DOHH2 (cell line): Measurements from ENCODE around the gene TSEN2.
A peak's percentile ranks its signal among the peaks of the same experiment; 100 is the strongest.

Experiments used
- H3F3A ChIP-seq: fragments of 200-600 bp; sonication (generic), shearing (Covaris generic); 2 replicates; pipeline ENCODE4 v1.6.0; 2016; ENCODE audit warnings: antibody characterized with exemption, mild to moderate bottlenecking; ENCODE audit not compliant: control insufficient read depth, insufficient read depth
- H3K27ac ChIP-seq: fragments of 200-600 bp; sonication (generic); 2 replicates; pipeline ENCODE4 v1.5.1; 2014; ENCODE audit warnings: low read depth, mild to moderate bottlenecking, low read length, moderate library complexity
- H3K27me3 ChIP-seq: fragments of 200-600 bp; sonication (generic); 2 replicates; pipeline ENCODE4 v1.6.1; 2014; ENCODE audit warnings: mild to moderate bottlenecking, low read length, mixed read lengths; ENCODE audit not compliant: control insufficient read depth
- H3K36me3 ChIP-seq: fragments of 200-600 bp; sonication (generic); 2 replicates; pipeline ENCODE4 v1.6.1; 2014; ENCODE audit warnings: mild to moderate bottlenecking, low read length, moderate library complexity, mixed read lengths; ENCODE audit not compliant: control insufficient read depth
- H3K4me1 ChIP-seq: fragments of 200-600 bp; sonication (generic); 2 replicates; pipeline ENCODE4 v1.6.1; 2014; ENCODE audit warnings: mild to moderate bottlenecking, low read length, mixed read lengths; ENCODE audit not compliant: control insufficient read depth
- H3K4me2 ChIP-seq: fragments of 200-600 bp; sonication (generic); 2 replicates; pipeline ENCODE4 v1.6.0; 2014; ENCODE audit warnings: mild to moderate bottlenecking, low read length, moderate library complexity
- H3K4me3 ChIP-seq: fragments of 200-600 bp; sonication (generic); 2 replicates; pipeline ENCODE4 v1.5.1; 2014; ENCODE audit warnings: mild to moderate bottlenecking, low read length, mixed read lengths
- H3K79me2 ChIP-seq: fragments of 200-600 bp; sonication (generic); 2 replicates; pipeline ENCODE4 v1.6.1; 2014; ENCODE audit warnings: mild to moderate bottlenecking, low read length, mixed read lengths; ENCODE audit not compliant: control insufficient read depth
- H3K9me2 ChIP-seq: fragments of 200-600 bp; sonication (generic); replicated peaks from 2 replicates; pipeline ENCODE4 v1.6.1; 2014; ENCODE audit warnings: mild to moderate bottlenecking, low read length, mixed read lengths; ENCODE audit not compliant: control insufficient read depth
- H3K9me3 ChIP-seq: fragments of 200-600 bp; sonication (generic); 2 replicates; pipeline ENCODE4 v1.6.1; 2014; ENCODE audit warnings: antibody characterized with exemption, low read length, mixed read lengths; ENCODE audit not compliant: control insufficient read depth, insufficient read depth
- H4K20me1 ChIP-seq: fragments of 200-600 bp; sonication (generic); 2 replicates; pipeline ENCODE4 v1.6.0; 2014; ENCODE audit warnings: low read depth, mild to moderate bottlenecking, antibody characterized with exemption, low read length, moderate library complexity; ENCODE audit not compliant: control insufficient read depth, insufficient read depth
- EZH2phosphoT487 ChIP-seq: fragments of 200-600 bp; sonication (generic); IDR thresholded peaks from 2 replicates; pipeline ENCODE4 v1.6.1; 2017; ENCODE audit warnings: borderline replicate concordance, mild to moderate bottlenecking, antibody characterized with exemption, low read length, moderate library complexity, mixed read lengths
- TF ChIP-seq, protein P1 (sequence below): fragments of 200-600 bp; sonication (generic); IDR thresholded peaks from one replicate; pipeline ENCODE4 v1.5.1; 2014; ENCODE audit warnings: antibody characterized with exemption, mild to moderate bottlenecking, low read depth, low read length; ENCODE audit not compliant: poor library complexity, severe bottlenecking

TSEN2 gene

DNA sequence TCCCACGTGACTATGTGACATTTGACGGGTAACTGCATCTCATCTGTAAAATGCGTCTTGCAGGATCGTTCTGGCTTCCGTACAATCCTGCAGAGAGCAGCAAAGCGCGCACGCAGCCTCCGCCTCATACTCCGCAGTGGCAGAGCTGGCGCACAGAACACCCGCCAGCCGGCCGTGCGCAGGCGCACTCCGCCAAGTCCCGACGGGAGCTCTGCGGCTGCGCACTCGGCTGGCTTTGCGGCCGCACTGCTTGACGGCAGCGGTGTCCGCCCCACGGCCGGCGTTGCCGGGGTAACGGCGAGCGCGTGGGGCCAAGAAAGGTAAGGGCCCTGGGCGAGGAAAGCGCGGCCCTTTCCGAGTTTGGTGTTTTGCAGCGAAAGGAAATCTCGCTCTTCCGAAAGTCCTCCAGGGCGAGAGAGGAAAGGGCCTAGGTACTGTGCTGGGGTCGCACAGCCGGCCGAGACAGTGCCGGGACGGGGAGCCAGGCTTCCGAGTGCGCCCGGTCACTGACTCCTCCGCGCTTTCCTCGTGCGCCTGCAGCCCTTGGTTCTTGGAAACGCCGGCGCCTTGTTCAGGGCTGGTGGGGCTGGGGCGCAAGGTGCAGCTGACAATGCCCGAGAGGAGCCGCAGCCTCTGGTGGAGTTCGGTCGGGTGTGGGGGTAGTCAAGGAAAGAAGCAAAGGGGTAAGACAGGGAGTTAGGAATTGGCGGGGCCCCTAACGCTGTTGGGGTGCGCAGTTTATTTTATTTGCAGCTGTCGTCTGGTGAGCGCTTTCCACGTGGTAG is at the start of gene TSEN2:
Gene TSEN2 (plus strand): TSS at position 283 of the 785 bp plus-strand sequence. CDS start 5,321 bp downstream, outside the sequence.
- Histone ChIP-seq H3K4me2 (peak within 1 kb of the TSS; percentile 97), H3K27me3 (no peaks in the 10 kb centered on the region), H3K4me3 (peak within 1 kb of the TSS; percentile 91), H3F3A (0 out of 2 replicates have a peak, but pooled peaks cover 3% of the 10 kb centered on the region), H3K36me3 (peaks cover 33% of the 10 kb centered on the region), H3K27ac (peak within 1 kb of the TSS; percentile 45), H3K9me2 (no peaks in the 10 kb centered on the region), H3K9me3 (no peaks in the 10 kb centered on the region), H3K79me2 (peaks cover 48% of the 10 kb centered on the region), H3K4me1 (peaks cover 21% of the 10 kb centered on the region), H4K20me1 (no peaks in the 10 kb centered on the region)
- no peak for TF ChIP-seq EZH2phosphoT487
- TF ChIP-seq, protein P1, sequence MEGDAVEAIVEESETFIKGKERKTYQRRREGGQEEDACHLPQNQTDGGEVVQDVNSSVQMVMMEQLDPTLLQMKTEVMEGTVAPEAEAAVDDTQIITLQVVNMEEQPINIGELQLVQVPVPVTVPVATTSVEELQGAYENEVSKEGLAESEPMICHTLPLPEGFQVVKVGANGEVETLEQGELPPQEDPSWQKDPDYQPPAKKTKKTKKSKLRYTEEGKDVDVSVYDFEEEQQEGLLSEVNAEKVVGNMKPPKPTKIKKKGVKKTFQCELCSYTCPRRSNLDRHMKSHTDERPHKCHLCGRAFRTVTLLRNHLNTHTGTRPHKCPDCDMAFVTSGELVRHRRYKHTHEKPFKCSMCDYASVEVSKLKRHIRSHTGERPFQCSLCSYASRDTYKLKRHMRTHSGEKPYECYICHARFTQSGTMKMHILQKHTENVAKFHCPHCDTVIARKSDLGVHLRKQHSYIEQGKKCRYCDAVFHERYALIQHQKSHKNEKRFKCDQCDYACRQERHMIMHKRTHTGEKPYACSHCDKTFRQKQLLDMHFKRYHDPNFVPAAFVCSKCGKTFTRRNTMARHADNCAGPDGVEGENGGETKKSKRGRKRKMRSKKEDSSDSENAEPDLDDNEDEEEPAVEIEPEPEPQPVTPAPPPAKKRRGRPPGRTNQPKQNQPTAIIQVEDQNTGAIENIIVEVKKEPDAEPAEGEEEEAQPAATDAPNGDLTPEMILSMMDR, result no peak

DNA sequence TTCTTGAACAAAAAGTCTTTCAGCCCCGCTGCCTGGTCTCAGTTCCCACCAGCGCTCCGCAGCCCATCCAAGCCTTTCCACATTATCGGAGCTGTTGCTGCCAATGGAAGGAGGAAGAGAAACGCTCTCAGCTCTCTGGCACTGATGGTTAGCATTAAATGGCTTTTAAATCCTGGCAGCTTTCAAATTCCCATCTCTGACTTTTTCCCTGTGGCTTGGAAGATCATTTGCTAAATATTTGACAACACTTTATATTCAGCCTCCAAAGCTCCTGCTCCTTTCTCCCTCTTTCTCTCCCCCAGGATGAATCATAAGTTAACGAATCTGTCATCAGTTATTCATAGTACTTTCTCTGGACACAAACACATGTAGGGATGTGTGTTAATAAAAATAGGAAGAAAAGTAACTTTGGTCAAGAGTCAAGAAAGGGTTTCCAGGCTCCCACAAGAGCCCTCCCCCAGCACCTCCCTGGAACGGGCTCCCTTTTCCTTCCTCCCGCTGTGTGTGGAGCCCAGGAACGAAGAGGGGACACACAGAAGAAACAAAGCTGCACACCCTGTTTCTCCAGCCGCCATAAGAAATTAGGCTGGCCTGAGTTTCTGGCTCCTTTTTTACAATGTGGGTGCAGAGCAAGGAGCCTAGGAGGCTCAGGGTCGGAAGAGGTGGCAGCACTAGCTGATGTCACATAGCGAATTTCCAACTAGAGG is 47.6 kb upstream of the TSEN2 start:
- Histone ChIP-seq H3K4me2 (no peak overlapping the region), H3K4me1 (no peaks in the 10 kb centered on the region), H3K9me2 (no peaks in the 10 kb centered on the region), H3K9me3 (no peaks in the 10 kb centered on the region), H4K20me1 (no peaks in the 10 kb centered on the region), H3K36me3 (no peaks in the 10 kb centered on the region), H3F3A (no peaks in the 10 kb centered on the region), H3K27me3 (0 out of 2 replicates have a peak, but pooled peaks cover 5% of the 10 kb centered on the region), H3K27ac (no peak overlapping the region), H3K4me3 (no peak overlapping the region), H3K79me2 (no peaks in the 10 kb centered on the region)
- TF ChIP-seq EZH2phosphoT487, result no peak
- TF ChIP-seq, protein P1, result no peak

DNA sequence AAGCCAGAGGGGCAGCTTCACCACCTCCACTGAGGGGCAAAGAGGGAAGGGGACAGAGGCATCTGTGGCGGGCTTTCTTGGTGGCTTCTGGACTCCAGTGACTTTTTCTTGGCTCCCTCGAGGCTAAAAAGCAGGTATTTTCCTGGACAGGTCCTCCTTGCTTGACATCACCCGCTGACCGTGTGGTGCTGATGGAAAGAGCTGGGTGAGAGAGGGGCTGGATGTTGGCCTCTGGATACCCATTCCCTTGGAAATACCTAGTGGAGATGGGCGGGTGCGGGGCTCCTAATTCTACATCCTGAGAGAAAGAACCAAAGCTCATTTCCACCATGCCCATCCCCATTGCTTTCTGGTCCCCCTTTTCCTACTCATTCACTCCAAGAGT is 47.1 kb upstream of the TSEN2 start:
- Histone ChIP-seq H3K4me2 (no peak overlapping the region), H3K36me3 (no peaks in the 10 kb centered on the region), H3K4me1 (no peaks in the 10 kb centered on the region), H3K79me2 (no peaks in the 10 kb centered on the region), H4K20me1 (no peaks in the 10 kb centered on the region), H3K27ac (no peak overlapping the region), H3K9me2 (no peaks in the 10 kb centered on the region), H3K9me3 (no peaks in the 10 kb centered on the region), H3K27me3 (0 out of 2 replicates have a peak, but pooled peaks cover 5% of the 10 kb centered on the region), H3F3A (no peaks in the 10 kb centered on the region), H3K4me3 (no peak overlapping the region)
- TF ChIP-seq, protein P1, result no peak
- TF ChIP-seq EZH2phosphoT487, result no peak
